ENCODE data around the gene GPR34.
"Not testable (repeated sequence)": the region's sequence is repeated elsewhere in the genome, so short reads cannot be mapped to it uniquely, and the experiment has no call there.

The GPR34 gene

DNA sequence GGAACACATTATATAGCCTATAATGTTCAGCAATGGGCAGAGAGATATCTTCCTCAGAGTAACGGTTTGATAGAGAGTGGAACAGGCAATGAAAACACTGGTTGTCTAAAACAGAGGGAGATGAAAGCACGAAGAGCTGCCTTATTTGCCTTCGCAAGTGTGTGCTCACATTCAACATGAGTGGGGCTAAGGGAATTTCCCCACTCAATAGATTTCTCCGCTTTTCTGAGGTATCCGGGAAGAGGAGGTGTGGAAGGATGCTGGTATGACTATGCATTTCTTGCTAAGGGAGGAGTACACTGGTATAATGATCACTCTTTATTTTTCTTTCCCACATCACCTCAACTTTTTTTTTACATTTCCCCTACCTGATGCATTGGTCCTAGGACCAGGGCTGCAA lies 27.4 kb downstream of the GPR34 start:
- no peak overlapping the region for H3K4me3 ChIP-seq (ENCODE audit: low read length in 2 of 2)
- no peak overlapping the region for H3K27ac ChIP-seq (ENCODE audit: low read depth in 2 of 2, low read length in 2 of 2)
- no peak overlapping the region for H3K9ac ChIP-seq (ENCODE audit: low read depth in 1 of 2, low read length in 2 of 2)
- peaks cover 0 to 4% of the 10 kb centered on the region in 2 donors for H3K27me3 ChIP-seq (ENCODE audit: control insufficient read depth in 2 of 2, insufficient read depth in 2 of 2, low read length in 2 of 2)
- H3K9me3 ChIP-seq (ENCODE audit: control insufficient read depth in 2 of 2, low read length in 2 of 2) = peaks cover 11% of the 10 kb centered on the region in 2 donors
- peaks cover 0 to 5% of the 10 kb centered on the region in 2 donors for H3K36me3 ChIP-seq (ENCODE audit: control insufficient read depth in 2 of 2, insufficient read depth in 2 of 2, low read length in 2 of 2)
- no peaks in the 10 kb centered on the region for H3K4me1 ChIP-seq (ENCODE audit: control insufficient read depth in 2 of 2, insufficient read depth in 2 of 2, low read length in 2 of 2)

- Histone ChIP-seq H3K4me3 (ENCODE audit: low read length in 2 of 2) (no peak overlapping the region), H3K9ac (ENCODE audit: low read depth in 1 of 2, low read length in 2 of 2) (no peak overlapping the region), H3K36me3 (ENCODE audit: control insufficient read depth in 2 of 2, insufficient read depth in 2 of 2, low read length in 2 of 2) (peaks cover 0 to 5% of the 10 kb centered on the region in 2 donors), H3K9me3 (ENCODE audit: control insufficient read depth in 2 of 2, low read length in 2 of 2) (peaks cover 11% of the 10 kb centered on the region in 2 donors), H3K27me3 (ENCODE audit: control insufficient read depth in 2 of 2, insufficient read depth in 2 of 2, low read length in 2 of 2) (peaks cover 0 to 4% of the 10 kb centered on the region in 2 donors), H3K4me1 (ENCODE audit: control insufficient read depth in 2 of 2, insufficient read depth in 2 of 2, low read length in 2 of 2) (no peaks in the 10 kb centered on the region), H3K27ac (ENCODE audit: low read depth in 2 of 2, low read length in 2 of 2) (no peak overlapping the region)
Measured at GRCh38 chrX:41716767-41717473, 28.1 kb downstream of the GPR34 start.

DNA sequence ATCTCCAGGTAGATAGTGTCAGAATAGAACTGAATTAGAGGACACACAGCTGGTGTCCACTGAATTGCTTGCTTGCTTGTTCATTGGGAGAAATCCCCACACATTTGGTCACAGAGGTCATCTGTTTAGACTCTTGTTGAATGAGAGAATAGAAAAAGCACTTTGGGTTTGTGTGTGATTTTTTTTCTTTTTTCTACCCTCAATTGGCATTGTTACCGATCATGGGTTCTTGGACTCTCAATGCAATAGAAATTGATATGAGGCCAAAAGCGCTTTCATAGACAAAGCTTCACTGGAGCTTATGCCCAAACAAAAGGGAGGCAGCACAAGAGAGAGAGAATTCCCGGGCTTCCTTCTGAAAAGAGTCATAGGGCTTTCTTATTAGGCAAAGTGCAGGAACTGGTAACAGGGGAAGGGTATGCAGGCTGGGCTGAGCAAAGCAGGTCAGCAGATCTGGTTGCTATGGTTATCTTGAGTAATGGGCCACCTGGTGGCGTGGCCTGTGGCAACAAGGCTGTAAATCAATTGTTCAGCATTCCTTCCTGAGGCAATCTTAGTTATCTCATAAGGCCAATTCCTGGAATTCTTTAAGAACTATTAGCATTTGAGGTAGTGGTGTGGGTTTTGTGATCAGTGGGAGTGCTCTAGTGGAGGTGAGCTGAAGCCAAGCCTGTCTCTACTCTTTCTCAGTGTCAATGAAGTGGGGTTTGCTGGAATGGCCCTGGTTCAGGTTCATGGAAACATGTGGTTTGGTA lies 29.9 kb downstream of the GPR34 start:
- Histone ChIP-seq H3K4me3 (ENCODE audit: low read length in 2 of 2) (no peak overlapping the region), H3K9me3 (ENCODE audit: control insufficient read depth in 2 of 2, low read length in 2 of 2) (peaks cover 11% of the 10 kb centered on the region in 2 donors), H3K36me3 (ENCODE audit: control insufficient read depth in 2 of 2, insufficient read depth in 2 of 2, low read length in 2 of 2) (peaks cover 0 to 5% of the 10 kb centered on the region in 2 donors), H3K27me3 (ENCODE audit: control insufficient read depth in 2 of 2, insufficient read depth in 2 of 2, low read length in 2 of 2) (peaks cover 3% of the 10 kb centered on the region in 2 donors), H3K9ac (ENCODE audit: low read depth in 1 of 2, low read length in 2 of 2) (no peak overlapping the region), H3K4me1 (ENCODE audit: control insufficient read depth in 2 of 2, insufficient read depth in 2 of 2, low read length in 2 of 2) (no peaks in the 10 kb centered on the region), H3K27ac (ENCODE audit: low read depth in 2 of 2, low read length in 2 of 2) (no peak overlapping the region)

- H3K4me3 ChIP-seq (ENCODE audit: low read length in 2 of 2); H3K27ac ChIP-seq (ENCODE audit: low read depth in 2 of 2, low read length in 2 of 2); H3K4me1 ChIP-seq (ENCODE audit: control insufficient read depth in 2 of 2, insufficient read depth in 2 of 2, low read length in 2 of 2); H3K9ac ChIP-seq (ENCODE audit: low read depth in 1 of 2, low read length in 2 of 2); H3K36me3 ChIP-seq (ENCODE audit: control insufficient read depth in 2 of 2, insufficient read depth in 2 of 2, low read length in 2 of 2); H3K27me3 ChIP-seq (ENCODE audit: control insufficient read depth in 2 of 2, insufficient read depth in 2 of 2, low read length in 2 of 2): not testable (repeated sequence)
- peaks cover 11% of the 10 kb centered on the region in 2 donors for H3K9me3 ChIP-seq (ENCODE audit: control insufficient read depth in 2 of 2, low read length in 2 of 2)
Measured at GRCh38 chrX:41719610-41720009, 30.8 kb downstream of the GPR34 start.

GRCh38 chrX:41720125-41720779 lies 31.5 kb downstream of the GPR34 start:
- Histone ChIP-seq H3K4me1 (ENCODE audit: control insufficient read depth in 2 of 2, insufficient read depth in 2 of 2, low read length in 2 of 2) (no peaks in the 10 kb centered on the region), H3K27me3 (ENCODE audit: control insufficient read depth in 2 of 2, insufficient read depth in 2 of 2, low read length in 2 of 2) (peaks cover 0 to 3% of the 10 kb centered on the region in 2 donors), H3K27ac (ENCODE audit: low read depth in 2 of 2, low read length in 2 of 2) (no peak overlapping the region), H3K9ac (ENCODE audit: low read depth in 1 of 2, low read length in 2 of 2) (no peak overlapping the region), H3K4me3 (ENCODE audit: low read length in 2 of 2) (no peak overlapping the region), H3K36me3 (ENCODE audit: control insufficient read depth in 2 of 2, insufficient read depth in 2 of 2, low read length in 2 of 2) (peaks cover 0 to 5% of the 10 kb centered on the region in 2 donors), H3K9me3 (ENCODE audit: control insufficient read depth in 2 of 2, low read length in 2 of 2) (peaks cover 11% of the 10 kb centered on the region in 2 donors)

DNA sequence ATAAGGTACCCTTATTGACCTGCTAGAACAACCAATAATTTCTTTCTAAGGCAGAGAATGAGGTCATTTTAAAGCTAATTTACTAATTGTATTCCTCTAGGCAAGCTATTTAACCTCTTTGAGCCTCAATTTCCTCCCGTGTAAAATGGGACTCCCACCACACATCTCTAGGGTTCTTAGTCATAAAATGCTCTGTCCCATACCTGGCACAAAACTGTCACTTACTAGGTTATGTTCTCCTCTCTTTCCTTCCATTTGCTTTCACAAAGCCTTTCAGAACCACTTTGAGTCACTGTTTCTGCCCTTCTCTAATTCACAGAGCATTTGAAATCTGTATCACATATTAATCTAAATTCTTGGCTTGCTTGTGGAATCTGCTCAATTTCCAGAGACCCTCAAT lies 32.8 kb downstream of the GPR34 start:
- Histone ChIP-seq H3K27ac (ENCODE audit: low read depth in 2 of 2, low read length in 2 of 2) (no peak overlapping the region), H3K4me1 (ENCODE audit: control insufficient read depth in 2 of 2, insufficient read depth in 2 of 2, low read length in 2 of 2) (no peaks in the 10 kb centered on the region), H3K9me3 (ENCODE audit: control insufficient read depth in 2 of 2, low read length in 2 of 2) (peaks cover 11% of the 10 kb centered on the region in 2 donors), H3K4me3 (ENCODE audit: low read length in 2 of 2) (no peak overlapping the region), H3K27me3 (ENCODE audit: control insufficient read depth in 2 of 2, insufficient read depth in 2 of 2, low read length in 2 of 2) (peaks cover 0 to 3% of the 10 kb centered on the region in 2 donors), H3K36me3 (ENCODE audit: control insufficient read depth in 2 of 2, insufficient read depth in 2 of 2, low read length in 2 of 2) (peaks cover 0 to 5% of the 10 kb centered on the region in 2 donors), H3K9ac (ENCODE audit: low read depth in 1 of 2, low read length in 2 of 2) (no peak overlapping the region)

DNA sequence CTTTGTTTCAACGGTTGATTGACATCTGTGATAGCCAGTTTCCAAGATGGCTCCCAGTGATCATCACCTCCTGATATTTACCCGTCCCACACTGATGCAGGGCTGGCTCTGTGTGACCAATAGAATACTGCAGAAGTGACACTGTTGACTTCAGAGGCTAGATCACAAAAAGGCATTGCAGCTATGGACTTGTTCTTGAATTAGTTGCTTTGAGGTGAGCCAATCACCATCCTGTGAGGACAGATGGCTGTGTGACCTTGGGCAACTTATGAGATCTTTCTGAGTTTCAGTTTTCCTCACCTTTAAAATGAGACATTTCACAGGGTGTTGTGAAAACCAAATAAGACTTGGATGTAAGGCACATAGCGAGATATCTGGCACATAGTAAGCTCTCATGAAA lies 33.4 kb downstream of the GPR34 start:
- Histone ChIP-seq H3K9ac (ENCODE audit: low read depth in 1 of 2, low read length in 2 of 2) (no peak overlapping the region), H3K9me3 (ENCODE audit: control insufficient read depth in 2 of 2, low read length in 2 of 2) (peaks cover 11% of the 10 kb centered on the region in 2 donors), H3K27ac (ENCODE audit: low read depth in 2 of 2, low read length in 2 of 2) (no peak overlapping the region), H3K4me1 (ENCODE audit: control insufficient read depth in 2 of 2, insufficient read depth in 2 of 2, low read length in 2 of 2) (no peaks in the 10 kb centered on the region), H3K27me3 (ENCODE audit: control insufficient read depth in 2 of 2, insufficient read depth in 2 of 2, low read length in 2 of 2) (peaks cover 0 to 3% of the 10 kb centered on the region in 2 donors), H3K4me3 (ENCODE audit: low read length in 2 of 2) (no peak overlapping the region), H3K36me3 (ENCODE audit: control insufficient read depth in 2 of 2, insufficient read depth in 2 of 2, low read length in 2 of 2) (peaks cover 0 to 5% of the 10 kb centered on the region in 2 donors)

GRCh38 chrX:41722816-41723618 lies 34.2 kb downstream of the GPR34 start:
- Histone ChIP-seq H3K9ac (ENCODE audit: low read depth in 1 of 2, low read length in 2 of 2) (no peak overlapping the region), H3K9me3 (ENCODE audit: control insufficient read depth in 2 of 2, low read length in 2 of 2) (peaks cover 5 to 7% of the 10 kb centered on the region in 2 donors), H3K4me3 (ENCODE audit: low read length in 2 of 2) (no peak overlapping the region), H3K27ac (ENCODE audit: low read depth in 2 of 2, low read length in 2 of 2) (no peak overlapping the region), H3K27me3 (ENCODE audit: control insufficient read depth in 2 of 2, insufficient read depth in 2 of 2, low read length in 2 of 2) (peaks cover 0 to 3% of the 10 kb centered on the region in 2 donors), H3K36me3 (ENCODE audit: control insufficient read depth in 2 of 2, insufficient read depth in 2 of 2, low read length in 2 of 2) (peaks cover 0 to 5% of the 10 kb centered on the region in 2 donors), H3K4me1 (ENCODE audit: control insufficient read depth in 2 of 2, insufficient read depth in 2 of 2, low read length in 2 of 2) (no peaks in the 10 kb centered on the region)

GRCh38 chrX:41723826-41724225 lies 35.1 kb downstream of the GPR34 start, which contains the start of gene GPR82:
GPR82 (plus strand) TSS chrX:41724181; CDS start chrX:41727027, 2,846 bp downstream.
- no peaks in the 10 kb centered on the region for H3K4me1 ChIP-seq (ENCODE audit: control insufficient read depth in 2 of 2, insufficient read depth in 2 of 2, low read length in 2 of 2)
- peaks cover 2 to 4% of the 10 kb centered on the region in 2 donors for H3K9me3 ChIP-seq (ENCODE audit: control insufficient read depth in 2 of 2, low read length in 2 of 2)

More at GRCh38 chrX:41723826-41724225, 35.1 kb downstream of the GPR34 start, which contains the start of gene GPR82:
- Histone ChIP-seq H3K27ac (ENCODE audit: low read depth in 2 of 2, low read length in 2 of 2) (no peak within 1 kb of the TSS), H3K27me3 (ENCODE audit: control insufficient read depth in 2 of 2, insufficient read depth in 2 of 2, low read length in 2 of 2) (peaks cover 0 to 3% of the 10 kb centered on the region in 2 donors), H3K4me3 (ENCODE audit: low read length in 2 of 2) (peak within 1 kb of the TSS in 1 of 2 donors; percentile 0), H3K36me3 (ENCODE audit: control insufficient read depth in 2 of 2, insufficient read depth in 2 of 2, low read length in 2 of 2) (peaks cover 0 to 3% of the 10 kb centered on the region in 2 donors), H3K9ac (ENCODE audit: low read depth in 1 of 2, low read length in 2 of 2) (no peak within 1 kb of the TSS)

Measured in mucosa of rectum (tissue), 2 donors.